Endothelial cell of umbilical vein (primary cell): ENCODE measurements around the gene TM6SF1. TPM values are rescaled to one million over a fixed set of nuclear protein-coding genes. Genes with fewer than 3 reads are reported as not detected.

Experiments
- BruUV-seq: library from RNA; stranded (reverse); fragments of 400-500 nt; replicated peaks from 2 replicates; lab custom pipeline; 2021; lab: Mats Ljungman, UMichigan
- CTCF ChIA-PET: fragments of 300-600, 350-600 bp; sonication (Branson Sonifier 250); formaldehyde crosslinking; loops from one replicate; lab custom pipeline; 2021; ENCODE audit warnings: antibody characterized with exemption, inconsistent platforms; lab: Charles Lee
- POLR2A ChIA-PET: fragments of 300-600, 350-600 bp; sonication (Branson Sonifier 250); formaldehyde crosslinking; loops from one replicate; lab custom pipeline; 2021; ENCODE audit warnings: antibody characterized with exemption, inconsistent platforms; lab: Charles Lee
- DNase-seq: peaks from one replicate; pipeline ENCODE4 v3.0.0-alpha.2; 2011; ENCODE audit warnings: low read depth, low spot score
- FAIRE-seq: peaks from 2 replicates; lab custom pipeline; 2011; peaks lifted over from hg19 to GRCh38; lab: Jason Lieb, UNC
- H2AFZ ChIP-seq: 2 replicates; pipeline ENCODE4 v1.6.0; 2012; ENCODE audit warnings: low read depth, low read length, control low read depth, inconsistent platforms
- H3K27ac ChIP-seq: 2 replicates; pipeline ENCODE4 v1.5.1; 2011; ENCODE audit warnings: low read depth, mild to moderate bottlenecking, control low read depth, low read length, moderate library complexity; ENCODE audit not compliant: insufficient read depth
- H3K27me3 ChIP-seq, 2 experiments: 2 replicates each; pipeline versions ENCODE4 v1.6.0 to v1.6.1; 2011; ENCODE audit warnings: low read length in 2 of 2, mixed read lengths in 1 of 2; ENCODE audit not compliant: control insufficient read depth in 2 of 2, insufficient read depth in 2 of 2
- H3K36me3 ChIP-seq, 2 experiments: 2 replicates in 1 of 2; 3 replicates in 1 of 2; pipeline ENCODE4 v1.5.1; 2011; ENCODE audit warnings: low read length in 2 of 2, mild to moderate bottlenecking in 1 of 2, moderate library complexity in 1 of 2; ENCODE audit not compliant: control insufficient read depth in 2 of 2, insufficient read depth in 2 of 2; ENCODE audit errors: extremely low read depth in 1 of 2
- H3K4me1 ChIP-seq: 3 replicates; pipeline ENCODE4 v1.5.1; 2011; ENCODE audit warnings: mild to moderate bottlenecking, low read length; ENCODE audit not compliant: control insufficient read depth, insufficient read depth; ENCODE audit errors: extremely low read depth
- H3K4me2 ChIP-seq: 2 replicates; pipeline ENCODE4 v1.6.1; 2011; ENCODE audit warnings: low read length, control low read depth, mixed read lengths; ENCODE audit not compliant: insufficient read depth
- H3K4me3 ChIP-seq, 3 experiments: fragments of 200-600 bp in 1 of 3; sonication (generic), shearing (Covaris generic) in 1 of 3; replicated peaks in 1 of 3; 2 replicates each; pipeline ENCODE4 v1.5.1; 2011 to 2016; ENCODE audit warnings: control low read depth in 3 of 3, low read length in 3 of 3, mild to moderate bottlenecking in 2 of 3, inconsistent platforms in 1 of 3, low read depth in 1 of 3, moderate library complexity in 1 of 3; ENCODE audit not compliant: insufficient read depth in 1 of 3
- H3K79me2 ChIP-seq: 2 replicates; pipeline ENCODE4 v1.6.0; 2012; ENCODE audit warnings: low read length, inconsistent platforms; ENCODE audit not compliant: control insufficient read depth, insufficient read depth
- H3K9ac ChIP-seq: replicated peaks from 2 replicates; pipeline ENCODE3; 2011; ENCODE audit warnings: low read length, control low read depth; ENCODE audit not compliant: insufficient read depth; ENCODE audit errors: extremely low read depth
- H3K9me1 ChIP-seq: replicated peaks from 3 replicates; pipeline ENCODE4 v1.6.0; 2011; ENCODE audit warnings: mild to moderate bottlenecking, low read length; ENCODE audit not compliant: control insufficient read depth, insufficient read depth; ENCODE audit errors: extremely low read depth
- H3K9me3 ChIP-seq: replicated peaks from 2 replicates; pipeline ENCODE4 v1.5.1; 2012; ENCODE audit warnings: low read length, inconsistent platforms; ENCODE audit not compliant: control insufficient read depth, insufficient read depth
- H4K20me1 ChIP-seq: replicated peaks from 2 replicates; pipeline ENCODE3; 2011; ENCODE audit warnings: mild to moderate bottlenecking, low read length; ENCODE audit not compliant: control insufficient read depth, insufficient read depth; ENCODE audit errors: extremely low read depth
- EZH2 ChIP-seq: IDR thresholded peaks from 2 replicates; pipeline ENCODE4 v1.6.1; 2012; ENCODE audit warnings: borderline replicate concordance, low read depth, mild to moderate bottlenecking, moderate library complexity, low read length, inconsistent platforms; ENCODE audit not compliant: severe bottlenecking
- FOS ChIP-seq: IDR thresholded peaks from 2 replicates; pipeline ENCODE4 v1.6.1; 2011; ENCODE audit warnings: mild to moderate bottlenecking, low read length, moderate library complexity, borderline replicate concordance; ENCODE audit not compliant: insufficient read depth
- GATA2 ChIP-seq: IDR thresholded peaks from 2 replicates; pipeline ENCODE4 v1.7.0; 2011; ENCODE audit warnings: low read depth, mild to moderate bottlenecking, moderate library complexity, mixed read lengths, low read length; ENCODE audit not compliant: insufficient read length, insufficient read depth
- JUN ChIP-seq: IDR thresholded peaks from 2 replicates; pipeline ENCODE4 v1.6.1; 2011; ENCODE audit warnings: borderline replicate concordance, low read depth; ENCODE audit not compliant: insufficient read length, insufficient read depth
- MYC ChIP-seq: IDR thresholded peaks from one replicate; pipeline ENCODE4 v1.6.1; 2011; ENCODE audit warnings: mild to moderate bottlenecking, low read depth, low read length
- POLR2AphosphoS5 ChIP-seq: IDR thresholded peaks from 2 replicates; pipeline ENCODE4 v1.6.1; 2012; ENCODE audit warnings: low read depth, mild to moderate bottlenecking, control low read depth, low read length, moderate library complexity; ENCODE audit not compliant: insufficient read depth
- dilution Hi-C: fragments of 300-500 bp; cut with MboI; formaldehyde crosslinking; loops from one replicate; pipeline ENCODE4 v1.15.0; 2019; ENCODE audit warnings: low sequenced_read_pairs; ENCODE audit not compliant: extremely low pct_ligation_motif_present
- intact Hi-C: fragments of 100-400 bp; cut with micrococcal nuclease; formaldehyde crosslinking; loops from one replicate; pipeline ENCODE4 v1.10.0; 2022
- polyA plus RNA-seq, 4 experiments: library from polyadenylated mRNA; depleted of rRNA in 3 of 4; stranded (reverse) in 3 of 4; unstranded in 1 of 4; fragments of >200 nt; gene quantifications; 2 replicates each; pipeline versions ENCODE4 v1.2.1 to v1.2.3, GENCODE V29; 2011 to 2012; ENCODE audit warnings: missing spikeins in 1 of 4
- total RNA-seq: library from RNA; stranded (reverse); gene quantifications from 2 replicates; pipeline ENCODE4 v1.2.3, GENCODE V29; 2021
- TF ChIP-seq, protein P1 (sequence below), 2 donors: IDR thresholded peaks; 1 replicate in 1 of 2; 2 replicates in 1 of 2; pipeline ENCODE4 v1.5.1; 2011; ENCODE audit warnings: low read length in 2 of 2, mild to moderate bottlenecking in 2 of 2, moderate library complexity in 2 of 2, control low read depth in 1 of 2, inconsistent platforms in 1 of 2, low read depth in 1 of 2; ENCODE audit not compliant: insufficient read depth in 1 of 2; ENCODE audit errors: extremely low read depth in 1 of 2
- TF ChIP-seq, protein P2 (sequence below): IDR thresholded peaks from 2 replicates; pipeline ENCODE4 v1.6.1; 2011; ENCODE audit not compliant: insufficient read depth, insufficient read length

Gene TM6SF1
- total and polyA plus RNA-seq, 2 donors (not counting 3 experiments of a cell fraction or from before 2014, with no cell fraction given): 26.5 to 38.0 TPM

DNA sequence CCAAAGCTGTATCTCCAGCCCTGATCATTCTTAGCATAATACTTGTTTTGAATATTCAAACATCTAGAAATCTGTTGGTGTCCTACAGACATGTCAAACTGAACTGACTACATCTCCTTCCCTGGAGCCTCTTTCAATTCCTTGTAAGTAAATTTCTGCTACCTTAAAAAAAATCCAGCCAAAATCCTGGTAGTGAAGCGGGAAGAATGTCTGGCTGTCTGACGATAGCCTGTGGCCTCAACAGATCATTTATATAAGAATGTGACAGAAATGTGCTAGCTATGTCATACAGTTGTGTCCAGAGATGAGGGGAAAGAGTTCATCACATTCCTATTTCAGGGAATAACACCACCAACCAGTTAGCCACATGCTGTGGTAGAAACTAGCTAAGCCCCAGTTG is 18.6 kb upstream of the TM6SF1 start:
- Histone ChIP-seq H3K27ac (no peak overlapping the region), H3K4me3 (no peak overlapping the region), H3K79me2 (no peaks in the 10 kb centered on the region), H3K9me1 (no peaks in the 10 kb centered on the region), H3K4me1 (peaks cover 12% of the 10 kb centered on the region), H2AFZ (no peak overlapping the region), H4K20me1 (no peaks in the 10 kb centered on the region), H3K9ac (no peak overlapping the region), H3K9me3 (no peaks in the 10 kb centered on the region), H3K4me2 (no peak overlapping the region), H3K36me3 (no peaks in the 10 kb centered on the region), H3K27me3 (no peaks in the 10 kb centered on the region)
- POLR2A ChIA-PET: no interaction called here
- FAIRE-seq (no peak), DNase-seq (no peak)
- intact Hi-C loops (no loop called here), dilution Hi-C loops (no loop called here)
- BruUV-seq: no TSS peak
- TF ChIP-seq JUN: no peak
- TF ChIP-seq, protein P1, sequence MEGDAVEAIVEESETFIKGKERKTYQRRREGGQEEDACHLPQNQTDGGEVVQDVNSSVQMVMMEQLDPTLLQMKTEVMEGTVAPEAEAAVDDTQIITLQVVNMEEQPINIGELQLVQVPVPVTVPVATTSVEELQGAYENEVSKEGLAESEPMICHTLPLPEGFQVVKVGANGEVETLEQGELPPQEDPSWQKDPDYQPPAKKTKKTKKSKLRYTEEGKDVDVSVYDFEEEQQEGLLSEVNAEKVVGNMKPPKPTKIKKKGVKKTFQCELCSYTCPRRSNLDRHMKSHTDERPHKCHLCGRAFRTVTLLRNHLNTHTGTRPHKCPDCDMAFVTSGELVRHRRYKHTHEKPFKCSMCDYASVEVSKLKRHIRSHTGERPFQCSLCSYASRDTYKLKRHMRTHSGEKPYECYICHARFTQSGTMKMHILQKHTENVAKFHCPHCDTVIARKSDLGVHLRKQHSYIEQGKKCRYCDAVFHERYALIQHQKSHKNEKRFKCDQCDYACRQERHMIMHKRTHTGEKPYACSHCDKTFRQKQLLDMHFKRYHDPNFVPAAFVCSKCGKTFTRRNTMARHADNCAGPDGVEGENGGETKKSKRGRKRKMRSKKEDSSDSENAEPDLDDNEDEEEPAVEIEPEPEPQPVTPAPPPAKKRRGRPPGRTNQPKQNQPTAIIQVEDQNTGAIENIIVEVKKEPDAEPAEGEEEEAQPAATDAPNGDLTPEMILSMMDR (IDR thresholded peaks at IDR 0.05; ENCODE audit: extremely low read depth in 1 of 2, insufficient read depth in 1 of 2, low read depth in 1 of 2, low read length in 2 of 2): no peak
- no peak for TF ChIP-seq EZH2
- no peak for TF ChIP-seq FOS
- TF ChIP-seq MYC: no peak
- no peak for TF ChIP-seq GATA2
- no peak for TF ChIP-seq POLR2AphosphoS5
- TF ChIP-seq, protein P2, sequence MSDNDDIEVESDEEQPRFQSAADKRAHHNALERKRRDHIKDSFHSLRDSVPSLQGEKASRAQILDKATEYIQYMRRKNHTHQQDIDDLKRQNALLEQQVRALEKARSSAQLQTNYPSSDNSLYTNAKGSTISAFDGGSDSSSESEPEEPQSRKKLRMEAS: no peak
- CTCF ChIA-PET: no interaction called here
